SK-N-MC (cell line): ENCODE measurements around the gene RHBDF2.

Source experiments
- EZH2 ChIP-seq: fragments of 200-600 bp; sonication (generic); IDR thresholded peaks from one replicate; pipeline ENCODE4 v1.6.1; 2017; ENCODE audit warnings: antibody characterized with exemption
- FOXP2 ChIP-seq: optimal IDR thresholded peaks from 2 replicates; pipeline ENCODE3; 2011; ENCODE audit warnings: mild to moderate bottlenecking, moderate library complexity; ENCODE audit not compliant: insufficient read depth; ENCODE audit errors: extremely low read length, control extremely low read depth
- POLR2AphosphoS5 ChIP-seq: IDR thresholded peaks from 2 replicates; pipeline ENCODE4 v1.6.1; 2012; ENCODE audit warnings: mild to moderate bottlenecking, low read depth, low read length, borderline replicate concordance

DNA sequence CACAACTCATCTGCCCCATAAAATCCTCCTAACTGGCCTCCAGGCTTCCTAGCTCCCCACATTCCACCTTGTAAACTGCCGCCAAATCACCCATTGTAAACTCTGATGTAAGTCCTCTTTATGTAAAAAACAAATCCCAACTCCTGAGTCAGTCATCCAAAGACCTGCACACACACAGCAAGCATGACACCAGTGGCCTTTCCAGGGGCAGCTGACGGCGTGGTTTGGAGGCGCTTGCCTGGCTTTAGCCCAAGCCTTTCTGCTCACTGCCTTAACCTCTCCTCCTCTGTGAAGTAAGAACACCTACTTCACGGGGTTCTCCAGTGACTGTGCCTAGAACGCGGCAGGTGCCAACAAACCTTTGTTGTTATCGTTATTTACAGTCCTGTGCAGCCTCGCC is 62.3 kb downstream of the RHBDF2 start:
- TF ChIP-seq POLR2AphosphoS5, result no peak
- no peak for TF ChIP-seq EZH2
- no peak for TF ChIP-seq FOXP2
